IMR-90 (cell line): ENCODE results near the gene CYP2J2. TPM values are rescaled to one million over a fixed set of nuclear protein-coding genes. Genes with fewer than 3 reads are reported as not detected.

ENCODE experiments used
- ATAC-seq: fragments of 200-7000 bp; cut with Tn5 transposase; 2 replicates; pipeline ENCODE4 v1.9.1; 2020; ENCODE audit warnings: low read depth, mild to moderate bottlenecking, moderate library complexity
- BruUV-seq: library from RNA; stranded (reverse); fragments of 400-500 nt; replicated peaks from 2 replicates; lab custom pipeline; 2021; lab: Mats Ljungman, UMichigan
- CTCF ChIA-PET: fragments of 300-600 bp; formaldehyde crosslinking; extraction: SDS; loops from one replicate; lab custom pipeline; 2021; ENCODE audit warnings: antibody characterized with exemption; lab: Yijun Ruan, JAX
- POLR2A ChIA-PET: fragments of 300-600 bp; sonication (Branson Sonifier 250); formaldehyde crosslinking; loops from one replicate; lab custom pipeline; 2022; ENCODE audit warnings: antibody characterized with exemption; ENCODE audit not compliant: unreplicated experiment; lab: Charles Lee
- DNase-seq: peaks from one replicate; pipeline ENCODE4 v3.0.0; 2013
- H2AFZ ChIP-seq: replicated peaks from 2 replicates; pipeline ENCODE3; 2013; ENCODE audit warnings: low read length, mild to moderate bottlenecking; ENCODE audit not compliant: poor library complexity
- H2AK5ac ChIP-seq: 2 replicates; pipeline ENCODE4 v1.6.1; 2013; ENCODE audit warnings: low read depth, low read length, inconsistent platforms
- H2AK9ac ChIP-seq: replicated peaks from 2 replicates; pipeline ENCODE3; 2013; ENCODE audit warnings: mild to moderate bottlenecking, low read depth, low read length, moderate library complexity; ENCODE audit not compliant: poor library complexity
- H2BK120ac ChIP-seq: 2 replicates; pipeline ENCODE4 v1.6.1; 2013; ENCODE audit warnings: low read depth, low read length, inconsistent platforms
- H2BK15ac ChIP-seq: 3 replicates; pipeline ENCODE4 v1.6.1; 2013; ENCODE audit warnings: low read depth, low read length, inconsistent platforms
- H2BK20ac ChIP-seq: 2 replicates; pipeline ENCODE4 v1.6.1; 2013; ENCODE audit warnings: low read depth, mild to moderate bottlenecking, inconsistent platforms, low read length, moderate library complexity
- H2BK5ac ChIP-seq: 2 replicates; pipeline ENCODE4 v1.6.1; 2013; ENCODE audit warnings: mild to moderate bottlenecking, low read depth, low read length, inconsistent platforms; ENCODE audit not compliant: poor library complexity, severe bottlenecking
- H3K14ac ChIP-seq: replicated peaks from 2 replicates; pipeline ENCODE4 v1.6.1; 2013; ENCODE audit warnings: low read depth, low read length, inconsistent platforms
- H3K18ac ChIP-seq: 2 replicates; pipeline ENCODE4 v1.6.1; 2013; ENCODE audit warnings: low read depth, low read length, control low read depth
- H3K23ac ChIP-seq: 2 replicates; pipeline ENCODE4 v1.6.1; 2013; ENCODE audit warnings: low read depth, low read length, inconsistent platforms
- H3K27ac ChIP-seq: 2 replicates; pipeline ENCODE4 v1.5.1; 2013; ENCODE audit warnings: mild to moderate bottlenecking, control low read depth, low read length; ENCODE audit not compliant: insufficient read depth
- H3K27me3 ChIP-seq: 2 replicates; pipeline ENCODE4 v1.6.1; 2013; ENCODE audit warnings: low read length; ENCODE audit not compliant: control insufficient read depth, insufficient read depth
- H3K36me3 ChIP-seq: 2 replicates; pipeline ENCODE4 v1.6.1; 2013; ENCODE audit warnings: low read length, mixed read lengths; ENCODE audit not compliant: control insufficient read depth, insufficient read depth
- H3K4ac ChIP-seq: 2 replicates; pipeline ENCODE4 v1.6.1; 2013; ENCODE audit warnings: low read depth, low read length, inconsistent platforms
- H3K4me1 ChIP-seq: 2 replicates; pipeline ENCODE4 v1.6.1; 2013; ENCODE audit warnings: low read length, mixed read lengths; ENCODE audit not compliant: control insufficient read depth, insufficient read depth
- H3K4me2 ChIP-seq: 2 replicates; pipeline ENCODE4 v1.6.1; 2013; ENCODE audit warnings: low read depth, mild to moderate bottlenecking, control low read depth, low read length, moderate library complexity
- H3K4me3 ChIP-seq: 2 replicates; pipeline ENCODE4 v1.5.1; 2013; ENCODE audit warnings: low read depth, mild to moderate bottlenecking, control low read depth, low read length, moderate library complexity; ENCODE audit not compliant: insufficient read depth
- H3K56ac ChIP-seq: 2 replicates; pipeline ENCODE4 v1.6.1; 2013; ENCODE audit warnings: low read length, inconsistent platforms; ENCODE audit not compliant: insufficient read depth; ENCODE audit errors: extremely low read depth
- H3K79me1 ChIP-seq, 2 experiments: 2 replicates each; pipeline ENCODE4 v1.6.1; 2013; ENCODE audit warnings: low read length in 2 of 2, inconsistent platforms in 1 of 2, low read depth in 1 of 2
- H3K9ac ChIP-seq: 2 replicates; pipeline ENCODE4 v1.6.1; 2013; ENCODE audit warnings: low read depth, low read length, control low read depth
- H3K9me1 ChIP-seq: 2 replicates; pipeline ENCODE4 v1.6.1; 2013; ENCODE audit warnings: low read length, inconsistent platforms; ENCODE audit not compliant: insufficient read depth
- H3K9me3 ChIP-seq: 2 replicates; pipeline ENCODE4 v1.6.1; 2013; ENCODE audit warnings: low read length; ENCODE audit not compliant: control insufficient read depth, insufficient read depth
- H4K20me1 ChIP-seq: 2 replicates; pipeline ENCODE4 v1.6.1; 2013; ENCODE audit warnings: low read length, inconsistent platforms; ENCODE audit not compliant: insufficient read depth
- H4K5ac ChIP-seq: 2 replicates; pipeline ENCODE4 v1.6.1; 2013; ENCODE audit warnings: mild to moderate bottlenecking, low read depth, low read length, control low read depth
- H4K8ac ChIP-seq, 2 experiments: 2 replicates each; pipeline ENCODE4 v1.6.1; 2013; ENCODE audit warnings: low read depth in 2 of 2, low read length in 2 of 2, control low read depth in 1 of 2, inconsistent platforms in 1 of 2
- H4K91ac ChIP-seq: 2 replicates; pipeline ENCODE4 v1.6.1; 2013; ENCODE audit warnings: low read depth, low read length, inconsistent platforms; ENCODE audit not compliant: insufficient read depth
- BHLHE40 ChIP-seq: fragments of 150-350 bp; IDR thresholded peaks from 2 replicates; pipeline ENCODE4 v1.6.1; 2016; ENCODE audit warnings: mild to moderate bottlenecking, low read depth, low read length
- CEBPB ChIP-seq: IDR thresholded peaks from 2 replicates; pipeline ENCODE4 v1.6.1; 2012; ENCODE audit warnings: low read depth, low read length, improper control_type of control experiment
- CHD1 ChIP-seq: IDR thresholded peaks from 2 replicates; pipeline ENCODE4 v1.6.1; 2012; ENCODE audit warnings: low read depth, low read length, improper control_type of control experiment
- CTCF ChIP-seq: conservative IDR thresholded peaks from 2 replicates; pipeline ENCODE4 v1.5.1; 2012; ENCODE audit warnings: mild to moderate bottlenecking, low read depth, low read length, improper control_type of control experiment
- ELK1 ChIP-seq: fragments of 150-350 bp; IDR thresholded peaks from 2 replicates; pipeline ENCODE4 v1.6.1; 2016; ENCODE audit warnings: low read depth, mild to moderate bottlenecking, low read length, moderate library complexity, borderline replicate concordance
- FOS ChIP-seq: fragments of 150-350 bp; IDR thresholded peaks from 2 replicates; pipeline ENCODE4 v1.6.1; 2016; ENCODE audit warnings: low read depth, low read length
- MAFK ChIP-seq: IDR thresholded peaks from 2 replicates; pipeline ENCODE4 v1.6.1; 2012; ENCODE audit warnings: low read depth, low read length, improper control_type of control experiment
- MAZ ChIP-seq: IDR thresholded peaks from 2 replicates; pipeline ENCODE4 v1.6.1; 2012; ENCODE audit warnings: low read depth, mild to moderate bottlenecking, low read length, improper control_type of control experiment, moderate library complexity, borderline replicate concordance
- MXI1 ChIP-seq: IDR thresholded peaks from 2 replicates; pipeline ENCODE4 v1.6.1; 2012; ENCODE audit warnings: low read depth, mild to moderate bottlenecking, low read length, moderate library complexity, borderline replicate concordance
- NFE2L2 ChIP-seq: fragments of 150-350 bp; IDR thresholded peaks from 2 replicates; pipeline ENCODE4 v1.6.1; 2016; ENCODE audit warnings: low read depth, mild to moderate bottlenecking, low read length
- POLR2A ChIP-seq: IDR thresholded peaks from 2 replicates; pipeline ENCODE4 v1.6.1; 2012; ENCODE audit warnings: mild to moderate bottlenecking, low read depth, low read length
- RAD21 ChIP-seq: IDR thresholded peaks from 2 replicates; pipeline ENCODE4 v1.6.1; 2012; ENCODE audit warnings: low read length, improper control_type of control experiment
- RCOR1 ChIP-seq: IDR thresholded peaks from 2 replicates; pipeline ENCODE4 v1.6.1; 2012; ENCODE audit warnings: mild to moderate bottlenecking, low read length, improper control_type of control experiment; ENCODE audit not compliant: insufficient replicate concordance
- RFX5 ChIP-seq: IDR thresholded peaks from 2 replicates; pipeline ENCODE4 v1.8.0; 2012; ENCODE audit warnings: low read depth, mild to moderate bottlenecking, low read length, moderate library complexity
- SMC3 ChIP-seq: fragments of 150-350 bp; IDR thresholded peaks from 2 replicates; pipeline ENCODE4 v1.6.1; 2016; ENCODE audit warnings: low read depth, mild to moderate bottlenecking, antibody characterized with exemption, low read length, moderate library complexity
- USF2 ChIP-seq: fragments of 150-350 bp; IDR thresholded peaks from 2 replicates; pipeline ENCODE4 v1.6.1; 2017; ENCODE audit warnings: mild to moderate bottlenecking, antibody characterized with exemption, low read length, low read depth
- WGBS, 2 experiments: methylation state at CpG; one replicate each; pipeline versions ENCODE4 v1.1.5 to v1.1.7; 2013; ENCODE audit warnings: missing lambda C conversion rate in 2 of 2; ENCODE audit not compliant: insufficient read length in 1 of 2; ENCODE audit errors: extremely low coverage in 2 of 2; 5-methylcytosine and 5-hydroxymethylcytosine counted together
- dilution Hi-C: fragments of 300-500 bp; cut with HindIII; formaldehyde crosslinking; loops from one replicate; pipeline ENCODE4 v1.14.3; 2018; ENCODE audit warnings: low sequenced_read_pairs; ENCODE audit not compliant: unreplicated experiment
- in situ Hi-C: fragments of 300-500 bp; cut with MboI; formaldehyde crosslinking; loops from 3 replicates; pipeline ENCODE4 v1.14.3; 2019; ENCODE audit warnings: low sequenced_read_pairs, inconsistent platforms, mixed read lengths
- intact Hi-C: fragments of 100-400 bp; cut with micrococcal nuclease; formaldehyde crosslinking; loops from 2 replicates; pipeline ENCODE4 v1.10.0; 2022
- polyA plus RNA-seq, 3 experiments: library from polyadenylated mRNA; depleted of rRNA; stranded (reverse); fragments of >200 nt; gene quantifications; 2 replicates each; pipeline ENCODE4 v1.2.3, GENCODE V29; 2012; ENCODE audit warnings: low replicate concordance in 1 of 3
- total RNA-seq: library from RNA; depleted of rRNA; stranded (reverse); fragments of >200 nt; gene quantifications from 2 replicates; pipeline ENCODE4 v1.2.3, GENCODE V29; 2012

The CYP2J2 gene
- total and polyA plus RNA-seq, 2 of the 4 experiments (the other 2 are of a cell fraction): 0.18 TPM; not detected in 1

GRCh38 chr1:59900640-59901039 is 25.9 kb downstream of the CYP2J2 start:
- dilution Hi-C loops (no loop called here), in situ Hi-C loops (no loop called here), intact Hi-C loops (no loop called here)
- Histone ChIP-seq H3K56ac (no peak overlapping the region), H3K4me2 (no peak overlapping the region), H2BK20ac (no peak overlapping the region), H3K4ac (no peak overlapping the region), H2BK15ac (no peak overlapping the region), H4K20me1 (no peaks in the 10 kb centered on the region), H3K18ac (no peak overlapping the region), H3K23ac (no peak overlapping the region), H3K4me3 (no peak overlapping the region), H2AK9ac (no peak overlapping the region), H4K91ac (no peak overlapping the region), H4K8ac (no peak overlapping the region), H3K4me1 (no peaks in the 10 kb centered on the region), H3K9ac (no peak overlapping the region), H4K5ac (no peak overlapping the region), H2AFZ (no peak overlapping the region), H3K36me3 (no peaks in the 10 kb centered on the region), H3K9me1 (no peaks in the 10 kb centered on the region), H3K27ac (no peak overlapping the region), H3K27me3 (no peaks in the 10 kb centered on the region; the same call in 1 of the 2 replicates), H2AK5ac (no peak overlapping the region), H2BK5ac (no peak overlapping the region), H3K14ac (no peak overlapping the region), H3K9me3 (no peaks in the 10 kb centered on the region), H3K79me1 (no peaks in the 10 kb centered on the region), H2BK120ac (no peak overlapping the region)
- no peak for ATAC-seq
- DNase-seq: no peak
- no peak for TF ChIP-seq MAZ
- TF ChIP-seq SMC3: no peak
- no peak for TF ChIP-seq MXI1
- TF ChIP-seq ELK1: no peak
- no peak for TF ChIP-seq RCOR1
- no peak for TF ChIP-seq RFX5
- TF ChIP-seq POLR2A: no peak
- no peak for TF ChIP-seq BHLHE40
- TF ChIP-seq USF2: no peak
- TF ChIP-seq CEBPB: no peak
- TF ChIP-seq RAD21: no peak
- TF ChIP-seq CTCF: no peak
- TF ChIP-seq FOS: no peak
- TF ChIP-seq MAFK: no peak
- no peak for TF ChIP-seq NFE2L2
- TF ChIP-seq CHD1: no peak
- ChIA-PET CTCF (interaction anchor here (0.7 kb wide), 1 partner anchor 1330 kb away, joined by 3 read pairs; no protein-coding TSS in a partner anchor), POLR2A (no interaction called here)
- WGBS, 2 experiments: no CpG with 5 or more reads among the region's 2 CpGs
- BruUV-seq: no TSS peak
